OCI-M1 (cell line): ENCODE data around the gene IGIP.
"Not testable (repeated sequence)": the region's sequence is repeated elsewhere in the genome, so short reads cannot be mapped to it uniquely, and the experiment has no call there.

Experiments used
- DNase-seq: peaks from one replicate; lab custom pipeline; 2025; lab: John Stamatoyannopoulos, UW

IGIP gene

DNA sequence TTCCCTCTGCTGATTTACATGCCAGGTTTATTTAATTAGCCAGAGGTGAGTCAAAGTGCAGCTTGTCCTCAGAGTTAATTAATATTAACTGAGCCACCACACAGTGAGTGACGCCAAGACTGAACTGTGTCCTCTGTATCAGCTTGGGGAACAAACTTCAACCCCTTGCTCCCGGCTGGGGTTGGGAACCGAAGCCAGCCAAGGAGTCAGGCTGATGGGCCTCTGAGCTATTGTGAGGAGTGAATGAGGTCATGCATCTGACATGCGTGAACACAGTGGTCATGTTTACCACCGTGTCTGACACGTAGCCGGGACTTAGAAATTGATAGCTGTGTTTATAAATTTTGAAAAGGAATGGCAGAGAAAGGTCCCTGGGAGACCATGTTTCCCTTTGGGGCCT is 17.1 kb downstream of the IGIP start:
- DNase-seq, result no peak

DNA sequence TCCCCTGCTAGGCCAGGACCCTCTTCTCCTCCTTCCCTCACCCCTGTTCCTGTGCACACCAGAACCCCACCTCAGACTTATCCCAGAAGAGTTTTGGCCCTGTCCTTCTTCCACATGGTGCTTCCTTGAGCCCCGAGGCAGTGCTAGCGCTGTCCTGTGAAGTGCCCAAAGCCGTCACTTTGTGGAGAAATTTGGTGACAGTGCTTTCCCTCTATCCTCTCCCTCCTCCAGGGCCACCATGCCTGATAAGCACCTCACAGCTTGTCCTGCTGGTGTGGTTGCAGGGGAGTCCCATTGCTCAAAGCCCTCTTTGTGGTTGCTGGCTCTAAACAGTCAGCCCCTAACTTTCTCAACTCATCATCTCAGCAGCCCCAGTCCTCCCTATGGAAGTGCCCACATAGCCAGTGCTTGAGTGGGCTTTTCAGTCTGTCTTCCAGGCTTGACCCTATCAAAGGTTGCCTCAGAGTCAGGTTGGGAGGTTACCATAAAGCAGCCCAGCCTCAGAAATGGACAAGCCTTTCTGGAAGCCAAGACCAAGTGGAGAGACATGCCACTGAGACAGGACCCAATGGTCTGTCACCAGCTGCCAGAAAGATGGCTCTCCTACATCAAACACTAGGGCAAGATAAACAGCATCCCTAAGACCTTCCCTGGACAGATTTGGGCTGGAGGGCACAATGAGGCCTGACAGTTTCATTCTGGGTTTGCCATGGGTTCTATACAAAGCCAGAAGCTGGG is 18.0 kb downstream of the IGIP start:
- no peak for DNase-seq

DNA sequence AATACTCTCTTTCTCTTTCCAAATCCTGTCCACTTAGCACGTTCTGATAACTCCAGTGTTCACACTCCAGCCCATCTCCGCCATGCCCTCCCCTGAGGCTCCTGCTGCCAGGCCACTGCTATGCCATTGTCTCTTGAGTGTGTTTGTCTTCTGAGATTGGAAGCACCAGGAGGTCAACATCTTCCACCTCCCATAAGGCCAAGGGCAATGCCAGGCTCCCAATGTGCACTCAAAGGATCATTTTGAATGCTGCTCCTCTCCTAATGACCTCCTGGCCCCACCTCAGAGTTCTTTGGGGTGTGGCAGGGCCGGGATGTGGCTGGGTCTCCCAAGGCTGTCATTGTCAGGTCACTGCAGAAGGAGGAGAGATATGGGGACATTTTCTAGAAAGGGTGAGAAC is 19.5 kb downstream of the IGIP start:
- DNase-seq, result no peak

DNA sequence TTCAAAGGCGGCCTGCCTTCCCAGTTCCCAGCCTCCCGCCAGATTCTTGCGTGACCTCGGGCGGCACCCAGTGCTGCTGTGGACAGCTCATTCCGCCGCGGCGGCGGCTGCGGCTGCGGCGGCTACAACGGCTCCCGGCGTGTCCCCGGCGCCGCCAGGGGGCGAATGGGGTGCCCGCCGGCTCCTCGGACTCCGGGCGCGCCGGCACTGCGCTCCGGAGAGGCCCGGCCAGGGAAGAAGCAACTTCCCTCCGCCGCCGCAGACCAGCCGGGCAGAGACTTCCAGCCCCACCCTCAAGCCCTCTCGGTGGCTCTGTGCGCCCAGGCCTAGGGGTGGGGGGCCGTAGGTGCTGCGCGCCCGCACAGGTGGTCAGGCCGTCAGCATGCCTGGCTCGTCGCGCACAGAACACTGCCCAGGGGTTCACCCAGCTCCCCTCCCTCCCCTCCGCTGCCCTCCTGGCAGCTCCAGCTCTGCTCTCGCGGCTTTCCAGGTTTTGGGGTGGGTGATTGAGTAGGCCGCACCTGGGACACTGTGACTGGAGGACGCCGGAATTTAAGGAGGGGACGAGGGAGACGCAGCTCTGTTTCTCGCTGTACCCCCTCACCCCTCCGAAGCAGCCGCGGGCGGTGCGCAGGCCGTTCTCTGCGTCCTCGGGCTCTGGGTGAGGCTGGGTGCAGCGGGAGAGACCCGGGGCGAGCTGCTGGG is 20.2 kb downstream of the IGIP start:
- DNase-seq, result peak; percentile 58

DNA sequence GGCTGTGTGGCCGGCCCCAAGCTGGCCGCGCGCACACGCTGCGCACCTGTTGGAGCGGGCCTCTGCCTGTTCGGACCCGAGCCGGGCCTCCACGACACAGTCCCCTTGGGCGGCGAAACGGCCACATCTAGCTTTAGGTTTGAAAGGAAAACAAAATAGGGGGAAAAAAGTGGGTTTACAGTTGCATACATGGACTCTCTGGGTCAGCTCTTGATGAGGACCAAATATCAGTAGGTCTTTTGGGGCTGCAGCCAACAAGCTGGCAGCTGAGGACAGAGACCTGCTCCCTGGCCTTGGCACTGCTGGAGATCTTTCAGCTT is 20.7 kb downstream of the IGIP start:
- no peak for DNase-seq

DNA sequence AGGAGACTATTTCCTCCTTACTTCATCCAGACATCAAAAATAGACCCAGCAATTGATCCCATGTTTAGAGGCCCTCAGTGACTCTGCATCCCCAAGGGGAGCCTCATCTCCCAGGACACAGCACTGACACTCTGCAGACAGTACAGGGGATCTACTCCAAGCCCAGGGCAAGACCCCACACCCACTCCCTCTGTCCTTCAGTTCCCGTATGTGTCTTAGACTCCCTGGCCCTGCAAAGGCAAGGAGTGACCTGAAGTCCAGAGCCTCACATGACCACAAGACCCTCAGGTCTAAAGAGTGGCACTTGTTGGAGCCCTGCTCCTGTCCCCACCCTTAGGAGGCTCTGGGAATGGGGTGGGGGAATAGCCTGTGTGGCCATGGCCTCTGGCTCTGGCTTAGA is 21.7 kb downstream of the IGIP start:
- DNase-seq, result no peak

DNA sequence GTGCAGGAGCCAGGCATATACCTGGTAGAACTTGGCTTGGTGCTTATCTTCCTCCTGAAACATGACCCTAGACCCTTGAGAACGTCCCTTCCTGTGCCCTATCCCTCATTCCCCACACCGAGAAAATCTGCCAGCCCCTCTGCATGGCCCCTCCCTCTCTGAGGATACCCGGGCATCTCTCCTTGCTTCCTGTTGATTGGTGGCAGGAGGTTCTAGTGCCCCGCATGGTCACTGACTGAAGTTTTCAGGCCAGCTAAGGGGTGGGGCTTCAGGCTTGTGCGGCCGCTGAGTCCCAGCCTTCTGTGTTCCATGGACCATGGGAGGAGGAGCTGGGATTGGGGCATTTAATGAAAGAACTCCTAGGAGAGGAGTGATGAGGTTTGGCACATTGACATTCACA is 22.8 kb downstream of the IGIP start:
- no peak for DNase-seq

DNA sequence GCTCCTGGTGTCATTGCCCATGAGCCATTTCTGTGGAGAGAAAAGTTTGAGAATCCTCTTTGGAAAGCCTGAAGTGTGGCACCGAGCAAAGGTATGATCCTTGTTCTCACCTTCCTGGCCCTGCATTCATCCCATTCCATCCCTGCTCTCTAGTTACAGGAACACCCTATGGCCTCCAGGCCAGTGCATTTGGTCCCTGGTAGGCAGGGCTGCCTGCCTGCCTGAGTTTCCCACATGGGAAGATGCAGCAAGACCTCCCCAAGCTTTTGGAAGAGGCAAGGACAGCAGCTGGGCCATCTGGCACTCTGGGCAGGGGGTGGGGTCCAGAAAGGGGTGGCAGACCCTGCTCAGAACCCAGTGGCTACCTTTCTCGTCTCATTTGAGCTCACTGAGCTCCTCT is 24.5 kb downstream of the IGIP start:
- no peak for DNase-seq

DNA sequence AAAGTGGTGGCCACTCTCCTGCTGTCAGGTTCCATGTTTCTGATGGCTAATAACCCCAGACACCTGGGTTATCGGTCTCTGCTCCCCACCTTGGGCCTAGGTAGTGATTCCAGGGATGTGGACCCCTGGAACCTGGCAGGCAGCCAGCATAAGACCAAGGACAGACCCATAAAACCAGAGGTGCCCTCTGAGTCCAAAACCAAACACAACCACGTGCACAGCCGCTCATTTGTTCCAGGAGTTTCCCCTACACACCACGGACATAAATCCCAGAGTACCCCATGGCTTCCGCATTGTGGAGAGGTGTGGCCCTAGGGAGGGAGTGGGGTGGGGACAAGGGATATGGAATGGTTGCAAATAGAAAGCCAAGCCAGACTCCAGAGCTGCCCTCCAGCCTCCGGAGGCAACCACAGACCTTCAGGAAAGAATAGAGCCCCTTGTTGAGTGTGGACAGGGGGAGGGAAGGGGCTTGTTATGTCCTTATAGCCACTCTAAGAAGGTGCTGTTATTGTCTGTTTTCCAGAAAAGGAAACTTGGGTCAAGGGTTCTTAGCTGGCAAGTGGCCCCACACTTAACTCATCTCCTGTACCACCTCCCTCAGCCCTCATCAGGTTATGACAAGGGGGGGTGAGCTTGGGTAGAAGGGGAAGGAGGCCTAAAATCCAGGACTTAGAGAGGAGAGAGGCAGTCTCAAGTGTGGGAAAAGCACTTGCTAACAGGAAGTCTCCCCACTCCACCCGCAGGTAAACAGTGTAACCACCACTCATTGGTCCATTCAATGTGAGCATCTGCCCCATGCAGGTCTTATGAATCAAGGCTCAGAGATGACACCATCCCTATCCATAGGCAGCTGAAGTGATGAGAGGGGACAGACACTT is 25.6 kb downstream of the IGIP start:
- DNase-seq, result no peak

DNA sequence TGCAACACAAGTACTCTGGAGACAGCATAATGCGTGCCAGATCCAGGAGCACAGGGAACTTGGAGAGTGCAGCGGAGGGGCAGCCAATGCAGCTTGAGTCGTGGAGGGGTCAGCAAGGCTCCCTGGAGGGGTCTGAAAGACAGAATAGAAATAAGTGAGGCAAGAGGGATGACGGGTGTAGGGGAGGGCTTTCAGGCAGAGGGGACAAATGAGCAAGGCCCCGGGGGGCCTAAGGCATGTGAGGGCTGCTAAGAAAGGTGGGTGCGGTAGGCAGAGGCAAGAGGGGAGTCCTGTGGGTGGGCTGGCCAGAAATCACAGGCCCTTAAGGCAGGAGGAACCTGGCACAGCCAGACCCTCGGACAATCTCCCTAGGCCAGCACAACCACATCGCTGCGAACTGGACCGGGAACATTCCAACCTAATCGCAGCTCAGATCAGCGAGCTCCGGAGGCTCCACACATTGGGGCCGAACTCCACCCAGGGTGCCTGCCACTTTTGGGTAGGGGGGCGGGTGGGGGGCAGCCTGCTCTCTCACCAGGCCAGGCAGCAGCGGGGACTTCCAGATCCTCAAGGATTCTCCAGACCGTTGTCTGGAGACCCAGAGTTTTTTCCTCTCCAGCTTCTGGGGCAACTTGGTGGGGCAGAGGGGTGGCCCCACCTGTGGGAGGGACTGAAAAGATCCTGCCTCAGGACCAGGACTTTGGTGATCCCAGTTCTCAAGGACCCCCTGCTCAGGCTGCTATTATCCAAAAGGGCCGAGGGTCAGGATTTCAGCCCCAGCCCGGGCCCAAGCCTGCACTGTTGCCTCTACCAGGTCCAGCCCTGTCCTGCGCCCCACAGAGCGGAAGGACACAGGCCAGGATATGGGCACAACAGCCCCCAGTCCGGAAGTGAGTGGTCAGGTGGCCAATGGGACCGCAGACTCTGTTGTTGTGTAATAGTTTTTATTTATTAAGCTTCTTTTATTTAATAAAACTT is 26.6 kb downstream of the IGIP start:
- no peak for DNase-seq

DNA sequence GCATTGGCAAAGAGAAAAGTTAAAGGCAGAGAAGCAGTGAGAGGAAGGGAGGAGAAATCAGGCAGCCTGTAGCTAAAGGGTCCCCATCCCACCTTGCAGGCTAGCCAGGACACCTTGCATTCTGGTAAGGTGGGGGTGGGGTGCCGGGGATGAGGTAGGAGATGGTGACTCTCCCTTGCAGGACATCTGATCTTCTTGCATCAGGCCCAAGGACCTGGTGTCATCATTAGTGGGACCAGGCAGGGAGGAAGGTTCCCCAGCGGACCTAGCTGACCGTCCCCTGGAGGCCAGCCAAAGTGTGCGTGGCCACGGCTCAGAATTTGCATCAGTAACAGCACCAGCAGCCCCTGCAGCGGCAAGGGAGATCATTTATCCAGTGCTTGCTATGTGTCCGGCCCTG is 27.5 kb downstream of the IGIP start:
- DNase-seq, result no peak

DNA sequence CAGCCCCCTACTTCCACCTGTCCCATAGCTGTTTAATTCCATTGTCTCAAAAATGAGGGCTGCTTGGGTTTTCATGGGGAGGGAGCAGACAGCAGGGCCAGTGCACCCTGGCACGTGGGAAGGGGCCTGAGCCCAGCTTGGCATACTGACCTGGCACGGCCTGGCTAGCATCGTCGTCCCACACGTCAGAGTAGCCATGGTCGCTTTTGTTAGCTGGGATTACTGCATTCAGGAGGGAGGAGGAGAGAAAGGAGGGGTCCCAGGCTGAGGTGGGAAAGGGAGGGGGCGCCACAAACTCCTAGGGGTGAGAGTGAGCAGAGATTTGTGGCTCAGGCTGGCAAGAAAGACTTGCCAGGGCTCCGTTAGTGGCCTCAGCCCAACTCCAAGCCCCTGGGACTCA is 28.2 kb downstream of the IGIP start:
- no peak for DNase-seq

DNA sequence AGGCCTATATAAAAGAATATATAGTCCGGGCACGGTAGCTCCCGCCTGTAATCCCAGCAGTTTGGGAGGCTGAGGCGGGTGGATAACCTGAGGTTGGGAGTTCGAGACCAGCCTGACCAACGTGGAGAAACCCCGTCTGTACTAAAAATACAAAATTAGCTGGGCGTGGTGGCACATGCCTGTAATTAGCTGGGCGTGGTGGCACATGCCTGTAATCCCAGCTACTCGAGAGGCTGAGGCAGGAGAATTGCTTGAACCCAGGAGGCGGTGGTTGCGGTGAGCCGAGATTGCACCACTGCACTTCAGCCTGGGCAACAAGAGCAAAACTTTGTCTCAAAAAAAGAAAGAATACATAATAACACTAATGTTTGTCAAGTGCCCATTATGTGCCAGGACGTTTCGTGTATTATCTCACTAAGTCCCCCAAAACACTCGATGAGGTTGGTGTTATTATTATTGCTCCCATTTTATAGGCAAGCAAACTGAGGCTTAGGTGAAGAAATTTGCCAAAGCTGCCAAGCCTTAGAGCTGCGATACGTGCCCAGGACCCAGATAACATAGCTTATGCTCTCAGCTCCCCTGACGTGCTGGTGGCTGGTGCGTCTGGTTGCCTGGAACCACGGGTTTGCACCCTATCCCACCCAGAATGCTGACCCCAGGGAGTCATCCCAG is 29.1 kb downstream of the IGIP start:
- DNase-seq, result not testable (repeated sequence)

DNA sequence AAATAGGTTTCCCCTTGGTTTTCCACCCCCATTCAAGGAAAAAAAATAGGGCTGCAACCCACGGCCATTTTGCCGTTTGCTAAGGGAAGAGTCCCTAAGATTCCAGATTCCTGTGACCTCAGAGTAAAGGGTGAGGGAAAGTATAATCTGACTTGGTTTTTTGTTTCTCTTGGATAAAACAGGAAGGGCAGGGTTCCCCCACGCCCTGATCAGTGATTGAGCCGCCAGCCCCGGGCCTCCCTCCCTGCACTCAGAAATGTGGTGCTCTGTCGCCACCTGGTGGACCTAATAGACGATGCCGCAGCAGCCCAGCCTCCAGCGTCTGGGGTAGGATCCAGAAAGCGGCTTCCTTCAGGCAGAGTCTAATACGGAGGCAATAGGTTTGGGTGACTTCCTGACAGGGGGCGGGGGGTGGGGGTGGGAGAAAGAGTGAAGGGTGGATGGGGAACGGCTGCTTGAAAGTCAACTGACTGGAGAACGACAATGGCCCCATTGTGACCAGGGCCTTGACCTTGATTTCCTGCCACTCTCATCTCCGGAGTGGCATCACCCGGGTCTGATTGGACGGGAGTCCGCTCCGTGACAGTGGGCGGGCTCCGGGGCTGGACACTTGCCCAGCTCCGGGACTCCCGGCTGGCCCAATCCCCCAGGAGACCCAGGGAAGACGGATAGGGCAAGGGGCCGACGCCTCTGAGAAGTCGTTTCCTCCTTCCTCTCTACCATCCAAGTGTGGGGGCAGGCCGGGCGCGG is 31.5 kb downstream of the IGIP start:
- DNase-seq, result peak; percentile 91

DNA sequence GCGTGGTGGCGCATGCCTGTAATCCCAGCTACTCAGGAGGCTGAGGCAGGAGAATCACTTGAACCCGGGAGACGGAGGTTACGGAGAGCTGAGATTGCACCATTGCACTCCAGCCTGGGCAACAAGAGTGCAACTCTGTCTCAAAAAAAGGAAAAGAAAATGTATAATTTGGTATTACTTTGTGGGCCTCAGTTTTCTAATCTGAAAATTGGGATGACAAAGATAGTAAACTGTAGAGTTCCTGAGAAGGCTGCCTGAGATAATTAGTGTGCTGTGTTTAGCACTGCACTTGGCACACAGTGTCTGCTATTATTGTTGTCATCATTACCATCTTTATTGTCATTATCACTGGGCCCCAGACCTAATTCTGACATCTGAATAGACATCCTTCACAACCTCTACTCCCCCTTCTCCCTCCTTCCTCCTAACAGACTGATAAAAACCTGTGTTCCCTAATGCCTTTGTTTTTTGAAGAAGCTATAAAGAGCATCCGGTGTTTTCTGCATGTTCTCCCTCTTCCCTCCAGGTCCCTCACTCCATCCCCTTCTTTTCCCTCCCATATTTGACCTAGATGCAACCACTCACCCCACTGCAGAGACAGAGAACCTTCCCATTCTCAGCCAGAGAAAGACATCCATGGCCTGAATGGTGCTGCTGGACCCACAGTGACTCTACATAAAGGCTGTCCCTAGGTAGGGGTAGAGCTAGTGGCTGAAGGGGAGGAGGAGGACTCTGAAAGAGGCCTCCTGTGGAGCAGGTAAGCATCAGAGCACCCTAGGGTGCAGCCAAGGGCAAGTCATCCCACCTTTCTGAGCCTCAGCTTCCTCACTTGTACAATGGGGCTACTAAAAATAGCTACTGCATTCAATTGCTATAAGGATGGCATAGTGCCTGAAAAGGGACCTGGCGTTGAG is 33.5 kb downstream of the IGIP start:
- no peak for DNase-seq

DNA sequence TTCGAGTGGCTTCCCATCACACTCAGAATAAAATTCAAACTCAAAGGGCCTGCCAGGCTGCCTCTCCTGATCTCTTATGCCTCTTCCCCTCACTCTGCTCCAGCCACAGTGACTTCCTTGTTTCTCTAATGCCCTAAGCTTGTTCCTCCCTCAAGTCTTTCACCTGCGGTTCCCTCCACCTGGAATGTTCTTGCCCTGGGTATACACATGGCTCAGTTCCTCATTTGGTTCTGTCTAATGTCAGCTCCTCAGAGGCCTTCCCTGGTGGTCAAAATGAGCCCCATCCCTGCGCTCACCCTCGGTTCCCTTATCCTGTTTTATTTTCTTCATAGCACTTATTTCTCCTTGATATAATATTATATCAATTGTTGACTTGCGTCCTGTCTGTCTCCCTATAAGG is 36.5 kb downstream of the IGIP start:
- no peak for DNase-seq

DNA sequence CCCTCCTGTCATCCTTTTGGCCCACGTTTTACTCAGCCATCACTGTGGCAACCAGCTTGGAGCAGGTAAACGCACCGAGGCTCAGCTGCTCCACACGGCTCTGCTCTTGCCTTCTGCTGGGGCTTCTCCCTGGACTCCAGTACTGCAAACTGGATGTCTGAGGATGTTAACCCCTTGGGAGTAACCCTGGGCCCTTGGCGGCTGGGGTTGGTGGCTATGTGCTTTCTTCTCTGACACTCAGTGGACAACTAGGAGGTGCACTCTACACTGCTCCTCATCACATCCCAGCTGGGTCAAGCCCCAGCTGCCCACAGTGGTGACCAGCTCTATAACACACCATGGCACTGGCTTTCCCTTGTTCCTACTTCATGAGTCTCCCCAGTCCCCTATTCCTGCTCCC is 37.0 kb downstream of the IGIP start:
- DNase-seq, result no peak

DNA sequence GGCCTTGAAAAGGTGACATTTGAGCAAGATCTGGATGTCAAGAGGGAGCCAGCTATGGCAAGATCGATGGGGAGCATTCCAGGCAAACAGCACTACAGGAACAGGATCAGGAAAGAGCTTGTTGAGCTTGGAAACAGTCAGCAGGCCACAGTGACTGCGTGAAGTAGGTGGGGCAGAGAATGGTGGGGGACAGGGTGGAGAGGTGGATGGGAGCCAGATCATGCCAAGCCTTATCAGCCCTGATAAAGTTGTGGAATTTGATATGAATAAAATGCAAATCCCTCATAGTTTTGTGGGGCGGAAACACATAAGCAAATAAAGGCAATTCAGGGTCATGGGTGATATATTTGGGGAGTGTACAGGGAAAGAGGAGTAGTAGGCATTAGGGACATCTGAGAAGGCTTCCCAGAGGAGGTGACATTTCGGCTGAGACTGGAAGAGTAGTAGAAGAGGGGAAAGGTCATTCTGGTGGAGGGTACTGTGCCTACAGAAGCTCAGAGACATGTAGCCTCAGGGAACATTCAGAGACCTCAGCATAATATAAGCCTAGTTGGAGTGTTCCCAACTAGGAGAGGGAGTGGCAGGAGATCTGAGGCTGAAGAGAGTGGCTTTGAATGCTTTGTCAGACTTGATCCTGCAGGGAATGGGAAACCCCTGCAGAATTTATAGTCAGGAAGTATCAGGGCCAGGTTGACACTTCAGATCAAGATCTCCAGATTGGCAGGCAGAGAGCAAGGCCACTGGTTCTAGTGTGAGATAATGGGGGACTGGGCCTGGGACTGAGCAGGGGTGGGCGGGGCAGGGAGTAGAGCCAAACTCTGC is 39.6 kb downstream of the IGIP start:
- no peak for DNase-seq

DNA sequence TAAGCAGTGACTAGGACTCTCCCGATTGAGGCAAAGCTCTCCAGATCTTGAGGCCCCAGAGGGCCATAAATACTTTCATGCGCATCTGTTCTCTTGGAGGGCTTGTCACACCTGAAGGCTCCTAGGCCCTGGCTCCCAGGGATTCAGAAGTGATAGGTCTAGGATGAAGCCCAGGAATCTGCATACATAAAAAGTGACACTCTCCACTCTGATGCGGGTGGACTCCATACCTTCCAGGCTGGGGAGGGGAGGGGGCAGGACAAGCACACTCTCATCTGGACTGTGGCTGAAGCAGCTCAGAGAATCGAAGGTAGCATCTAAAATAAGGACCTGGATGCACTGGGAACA is 40.2 kb downstream of the IGIP start:
- DNase-seq, result no peak
